SK-N-SH treated with all-trans-retinoic acid at 6 μM for 48 hours (cell line): ENCODE results near the gene OR2Z1.

ENCODE experiments used
- ATAC-seq: fragments of 200-7000 bp; cut with Tn5 transposase; 3 replicates; pipeline ENCODE4 v1.9.1; 2020; ENCODE audit warnings: mild to moderate bottlenecking, moderate library complexity
- ARNTL ChIP-seq: fragments of 450-650 bp; formaldehyde crosslinking; IDR thresholded peaks from 2 replicates; pipeline ENCODE4 v1.5.0; 2020; ENCODE audit warnings: low read depth, mild to moderate bottlenecking, moderate library complexity, borderline replicate concordance
- BACH2 ChIP-seq: fragments of 250-450 bp; sonication (Bioruptor Pico); IDR thresholded peaks from 2 replicates; pipeline ENCODE4 v1.9.0; 2021; ENCODE audit warnings: mild to moderate bottlenecking, borderline replicate concordance
- CSDC2 ChIP-seq: fragments of 250-450 bp; sonication (Bioruptor Pico); IDR thresholded peaks from 2 replicates; pipeline ENCODE4 v1.5.0; 2020; ENCODE audit warnings: mild to moderate bottlenecking, moderate library complexity
- GLIS3 ChIP-seq: fragments of 250-450 bp; sonication (Bioruptor Pico); IDR thresholded peaks from 2 replicates; pipeline ENCODE4 v1.5.0; 2020; ENCODE audit warnings: mild to moderate bottlenecking, moderate library complexity
- ISL1 ChIP-seq: fragments of 250-450 bp; sonication (Bioruptor Pico); IDR thresholded peaks from 2 replicates; pipeline ENCODE4 v2.1.2; 2022; ENCODE audit warnings: mild to moderate bottlenecking, moderate library complexity
- OSR1 ChIP-seq: fragments of 250-450 bp; sonication (Bioruptor Pico); IDR thresholded peaks from 2 replicates; pipeline ENCODE4 v1.8.0; 2022; ENCODE audit warnings: moderate library complexity, mild to moderate bottlenecking, inconsistent platforms
- PPARA ChIP-seq: fragments of 250-450 bp; sonication (Bioruptor Pico); IDR thresholded peaks from 2 replicates; pipeline ENCODE4 v1.5.0; 2020; ENCODE audit warnings: mild to moderate bottlenecking, borderline replicate concordance
- RARB ChIP-seq: fragments of 250-450 bp; sonication (Bioruptor Pico); IDR thresholded peaks from 2 replicates; pipeline ENCODE4 v1.8.0; 2021; ENCODE audit warnings: mild to moderate bottlenecking, moderate library complexity
- SNAI2 ChIP-seq: fragments of 250-450 bp; sonication (Bioruptor Pico); IDR thresholded peaks from 2 replicates; pipeline ENCODE4 v1.5.0; 2020; ENCODE audit warnings: mild to moderate bottlenecking, moderate library complexity
- TCF4 ChIP-seq: fragments of 250-450 bp; sonication (Bioruptor Pico); IDR thresholded peaks from 2 replicates; pipeline ENCODE4 v1.8.0; 2021; ENCODE audit warnings: mild to moderate bottlenecking, moderate library complexity, borderline replicate concordance
- TOX ChIP-seq: fragments of 250-450 bp; sonication (Bioruptor Pico); IDR thresholded peaks from 2 replicates; pipeline ENCODE4 v1.8.0; 2021; ENCODE audit warnings: mild to moderate bottlenecking, moderate library complexity, borderline replicate concordance
- ZC3H10 ChIP-seq: fragments of 250-450 bp; sonication (Bioruptor Pico); IDR thresholded peaks from 2 replicates; pipeline ENCODE4 v1.5.1; 2021; ENCODE audit warnings: mild to moderate bottlenecking, moderate library complexity
- ZFP30 ChIP-seq: fragments of 450-650 bp; formaldehyde crosslinking; IDR thresholded peaks from 2 replicates; pipeline ENCODE4 v1.5.0; 2022; ENCODE audit warnings: mild to moderate bottlenecking, moderate library complexity
- ZNF565 ChIP-seq: fragments of 450-650 bp; formaldehyde crosslinking; conservative IDR thresholded peaks from 2 replicates; pipeline ENCODE4 v1.5.0; 2020; ENCODE audit warnings: low read depth, mild to moderate bottlenecking, moderate library complexity
- ZNF70 ChIP-seq: fragments of 450-650 bp; formaldehyde crosslinking; IDR thresholded peaks from 2 replicates; pipeline ENCODE4 v1.5.0; 2020; ENCODE audit warnings: mild to moderate bottlenecking, moderate library complexity
- ZNF8 ChIP-seq: fragments of 450-650 bp; formaldehyde crosslinking; IDR thresholded peaks from 2 replicates; pipeline ENCODE4 v1.5.0; 2020; ENCODE audit warnings: mild to moderate bottlenecking, moderate library complexity
- TF ChIP-seq, protein P1 (sequence below): fragments of 250-450 bp; sonication (Bioruptor Pico); IDR thresholded peaks from 2 replicates; pipeline ENCODE4 v1.8.0; 2020; ENCODE audit warnings: mild to moderate bottlenecking, moderate library complexity, borderline replicate concordance
- TF ChIP-seq, protein P2 (sequence below): fragments of 250-450 bp; sonication (Bioruptor Pico); IDR thresholded peaks from 2 replicates; pipeline ENCODE4 v1.5.1; 2020; ENCODE audit warnings: low read depth, mild to moderate bottlenecking, moderate library complexity
- TF ChIP-seq, protein P3 (sequence below): fragments of 250-450 bp; sonication (Bioruptor Pico); IDR thresholded peaks from 2 replicates; pipeline ENCODE4 v1.8.0; 2021; ENCODE audit warnings: low read depth, mild to moderate bottlenecking, moderate library complexity, borderline replicate concordance
- TF ChIP-seq, protein P4 (sequence below): fragments of 250-450 bp; sonication (Bioruptor Pico); IDR thresholded peaks from 2 replicates; pipeline ENCODE4 v1.5.1; 2021; ENCODE audit warnings: mild to moderate bottlenecking, moderate library complexity

OR2Z1 gene

DNA sequence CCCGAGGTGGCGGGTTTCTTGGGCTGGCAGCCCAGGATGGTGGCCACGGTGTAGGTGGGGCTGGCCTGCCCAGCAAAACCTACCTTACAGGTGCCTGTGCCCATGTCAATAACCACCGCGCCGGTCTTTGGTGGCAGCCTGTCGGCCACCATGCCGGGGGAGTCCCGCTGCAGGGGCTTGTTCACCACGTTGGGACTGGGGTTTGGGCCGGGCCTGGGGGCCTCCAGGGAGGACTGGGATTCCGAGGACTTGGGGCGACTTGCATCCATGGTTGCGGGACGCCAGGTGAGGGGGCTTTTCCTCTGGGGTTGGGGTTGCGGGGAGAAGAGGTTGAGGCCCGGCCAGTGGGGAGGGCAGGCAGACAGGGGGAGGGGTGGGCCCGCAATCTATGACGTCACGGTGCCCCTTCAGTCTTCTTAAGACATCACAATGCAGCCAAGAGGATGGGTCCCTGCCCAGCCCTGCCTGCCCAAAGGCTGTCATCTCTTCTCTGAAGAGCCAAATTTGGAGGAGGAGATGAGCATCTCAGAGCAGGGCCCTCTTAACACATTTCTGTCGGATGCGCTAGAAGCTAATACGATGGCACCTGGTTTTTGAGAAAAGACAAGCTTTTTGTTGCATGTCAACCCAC lies 22.9 kb upstream of the OR2Z1 start, which contains the start of gene ACTL9 (continued):
- TF ChIP-seq, protein P1, sequence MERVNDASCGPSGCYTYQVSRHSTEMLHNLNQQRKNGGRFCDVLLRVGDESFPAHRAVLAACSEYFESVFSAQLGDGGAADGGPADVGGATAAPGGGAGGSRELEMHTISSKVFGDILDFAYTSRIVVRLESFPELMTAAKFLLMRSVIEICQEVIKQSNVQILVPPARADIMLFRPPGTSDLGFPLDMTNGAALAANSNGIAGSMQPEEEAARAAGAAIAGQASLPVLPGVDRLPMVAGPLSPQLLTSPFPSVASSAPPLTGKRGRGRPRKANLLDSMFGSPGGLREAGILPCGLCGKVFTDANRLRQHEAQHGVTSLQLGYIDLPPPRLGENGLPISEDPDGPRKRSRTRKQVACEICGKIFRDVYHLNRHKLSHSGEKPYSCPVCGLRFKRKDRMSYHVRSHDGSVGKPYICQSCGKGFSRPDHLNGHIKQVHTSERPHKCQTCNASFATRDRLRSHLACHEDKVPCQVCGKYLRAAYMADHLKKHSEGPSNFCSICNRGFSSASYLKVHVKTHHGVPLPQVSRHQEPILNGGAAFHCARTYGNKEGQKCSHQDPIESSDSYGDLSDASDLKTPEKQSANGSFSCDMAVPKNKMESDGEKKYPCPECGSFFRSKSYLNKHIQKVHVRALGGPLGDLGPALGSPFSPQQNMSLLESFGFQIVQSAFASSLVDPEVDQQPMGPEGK, result no peak

DNA sequence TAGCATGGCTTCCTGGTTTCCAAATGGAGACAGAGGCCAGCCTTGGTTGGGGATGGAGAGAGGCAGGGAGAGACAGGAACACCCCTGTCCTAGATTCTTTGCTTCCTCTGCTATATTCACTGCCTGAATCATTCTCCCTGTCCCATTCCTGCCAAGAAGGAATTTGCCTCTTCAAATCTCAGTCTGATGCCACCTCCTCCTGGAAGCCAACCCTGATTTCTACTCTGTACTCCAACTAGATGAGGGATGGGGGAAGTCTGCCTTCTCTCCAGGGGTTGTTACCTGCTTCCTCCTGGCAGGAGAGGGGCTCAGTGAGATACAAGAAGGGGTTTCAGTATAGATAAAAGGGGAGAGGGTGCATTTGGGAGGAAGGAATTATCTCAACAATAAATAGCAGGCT lies 21.5 kb upstream of the OR2Z1 start:
- TF ChIP-seq, protein P2, sequence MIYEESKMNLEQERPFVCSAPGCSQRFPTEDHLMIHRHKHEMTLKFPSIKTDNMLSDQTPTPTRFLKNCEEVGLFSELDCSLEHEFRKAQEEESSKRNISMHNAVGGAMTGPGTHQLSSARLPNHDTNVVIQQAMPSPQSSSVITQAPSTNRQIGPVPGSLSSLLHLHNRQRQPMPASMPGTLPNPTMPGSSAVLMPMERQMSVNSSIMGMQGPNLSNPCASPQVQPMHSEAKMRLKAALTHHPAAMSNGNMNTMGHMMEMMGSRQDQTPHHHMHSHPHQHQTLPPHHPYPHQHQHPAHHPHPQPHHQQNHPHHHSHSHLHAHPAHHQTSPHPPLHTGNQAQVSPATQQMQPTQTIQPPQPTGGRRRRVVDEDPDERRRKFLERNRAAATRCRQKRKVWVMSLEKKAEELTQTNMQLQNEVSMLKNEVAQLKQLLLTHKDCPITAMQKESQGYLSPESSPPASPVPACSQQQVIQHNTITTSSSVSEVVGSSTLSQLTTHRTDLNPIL, result no peak
- no peak for TF ChIP-seq ZNF70 (CRISPR knock-in tag)
- ATAC-seq, result no peak

DNA sequence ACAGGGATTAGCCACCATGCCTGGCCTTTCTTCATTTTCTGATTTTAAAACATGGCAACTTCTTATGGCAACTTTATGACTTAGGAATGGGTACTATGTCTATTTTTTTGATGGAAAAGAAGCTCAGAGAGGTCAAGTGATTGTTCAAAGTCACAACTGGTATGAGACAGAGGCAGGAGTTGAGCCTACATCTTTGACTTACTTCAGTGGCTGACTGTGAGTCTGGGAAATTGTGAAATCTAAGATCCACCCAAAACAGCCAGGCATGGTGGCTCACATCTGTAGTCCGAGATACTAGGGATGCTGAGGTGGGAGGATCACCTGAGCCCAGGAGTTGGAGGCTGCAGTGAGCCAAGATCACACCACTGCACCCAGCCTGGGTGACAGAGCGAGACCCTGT lies 20.5 kb upstream of the OR2Z1 start:
- no peak for ATAC-seq
- TF ChIP-seq, protein P3, sequence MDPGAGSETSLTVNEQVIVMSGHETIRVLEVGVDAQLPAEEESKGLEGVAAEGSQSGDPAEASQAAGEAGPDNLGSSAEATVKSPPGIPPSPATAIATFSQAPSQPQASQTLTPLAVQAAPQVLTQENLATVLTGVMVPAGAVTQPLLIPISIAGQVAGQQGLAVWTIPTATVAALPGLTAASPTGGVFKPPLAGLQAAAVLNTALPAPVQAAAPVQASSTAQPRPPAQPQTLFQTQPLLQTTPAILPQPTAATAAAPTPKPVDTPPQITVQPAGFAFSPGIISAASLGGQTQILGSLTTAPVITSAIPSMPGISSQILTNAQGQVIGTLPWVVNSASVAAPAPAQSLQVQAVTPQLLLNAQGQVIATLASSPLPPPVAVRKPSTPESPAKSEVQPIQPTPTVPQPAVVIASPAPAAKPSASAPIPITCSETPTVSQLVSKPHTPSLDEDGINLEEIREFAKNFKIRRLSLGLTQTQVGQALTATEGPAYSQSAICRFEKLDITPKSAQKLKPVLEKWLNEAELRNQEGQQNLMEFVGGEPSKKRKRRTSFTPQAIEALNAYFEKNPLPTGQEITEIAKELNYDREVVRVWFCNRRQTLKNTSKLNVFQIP, result no peak
- TF ChIP-seq ZNF565 (CRISPR knock-in tag) (no peak), ZNF70 (CRISPR knock-in tag) (no peak), OSR1 (CRISPR knock-in tag) (no peak), GLIS3 (CRISPR knock-in tag) (no peak), PPARA (CRISPR knock-in tag) (no peak), BACH2 (CRISPR knock-in tag) (no peak), ZNF8 (CRISPR knock-in tag) (no peak), ISL1 (CRISPR knock-in tag) (no peak), RARB (CRISPR knock-in tag) (no peak), TOX (CRISPR knock-in tag) (no peak), ZC3H10 (CRISPR knock-in tag) (no peak), TCF4 (CRISPR knock-in tag) (no peak), ARNTL (no peak), SNAI2 (no peak), ZFP30 (CRISPR knock-in tag) (no peak)
- TF ChIP-seq, protein P1, result no peak
- TF ChIP-seq, protein P4, sequence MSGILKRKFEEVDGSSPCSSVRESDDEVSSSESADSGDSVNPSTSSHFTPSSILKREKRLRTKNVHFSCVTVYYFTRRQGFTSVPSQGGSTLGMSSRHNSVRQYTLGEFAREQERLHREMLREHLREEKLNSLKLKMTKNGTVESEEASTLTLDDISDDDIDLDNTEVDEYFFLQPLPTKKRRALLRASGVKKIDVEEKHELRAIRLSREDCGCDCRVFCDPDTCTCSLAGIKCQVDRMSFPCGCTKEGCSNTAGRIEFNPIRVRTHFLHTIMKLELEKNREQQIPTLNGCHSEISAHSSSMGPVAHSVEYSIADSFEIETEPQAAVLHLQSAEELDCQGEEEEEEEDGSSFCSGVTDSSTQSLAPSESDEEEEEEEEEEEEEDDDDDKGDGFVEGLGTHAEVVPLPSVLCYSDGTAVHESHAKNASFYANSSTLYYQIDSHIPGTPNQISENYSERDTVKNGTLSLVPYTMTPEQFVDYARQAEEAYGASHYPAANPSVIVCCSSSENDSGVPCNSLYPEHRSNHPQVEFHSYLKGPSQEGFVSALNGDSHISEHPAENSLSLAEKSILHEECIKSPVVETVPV (CRISPR knock-in tag), result no peak
- TF ChIP-seq, protein P2, result no peak
- TF ChIP-seq, all 23 proteins: peak for 0

DNA sequence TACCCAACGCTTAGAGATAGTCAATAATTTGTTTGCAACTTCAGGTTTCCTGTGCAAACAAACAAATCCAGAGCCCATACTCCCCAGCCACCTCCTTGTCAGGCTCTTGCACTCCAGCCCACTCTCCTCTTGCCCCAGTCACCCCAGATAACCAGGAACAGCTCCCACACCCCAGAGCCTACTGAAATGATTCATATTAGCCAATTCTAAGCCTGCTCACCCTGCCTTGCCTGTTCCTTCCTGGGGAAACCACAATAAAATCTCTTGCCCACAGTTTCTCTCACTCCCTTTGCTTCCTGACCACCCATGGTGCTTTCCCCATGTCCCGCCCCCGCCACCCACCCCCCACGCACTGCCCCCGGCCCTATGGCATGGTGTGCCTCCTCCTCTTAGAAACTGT lies 19.1 kb upstream of the OR2Z1 start:
- no peak for ATAC-seq
- TF ChIP-seq SNAI2 (no peak), TCF4 (CRISPR knock-in tag) (no peak), OSR1 (CRISPR knock-in tag) (no peak), ZNF8 (CRISPR knock-in tag) (no peak), ZNF70 (CRISPR knock-in tag) (no peak), ZNF565 (CRISPR knock-in tag) (no peak), CSDC2 (no peak), BACH2 (CRISPR knock-in tag) (no peak), ARNTL (no peak)
- TF ChIP-seq, protein P3, result no peak
- TF ChIP-seq, protein P2, result no peak
